NCI-H748 (cell line): ENCODE results near the gene FSD2.

ENCODE experiments used
- DNase-seq: peaks from one replicate; lab custom pipeline; 2025; ENCODE audit not compliant: unreplicated experiment; lab: John Stamatoyannopoulos, UW

FSD2 gene

GRCh38 chr15:82805994-82806406 is at the start of gene FSD2:
Gene FSD2 (minus strand): TSS chr15:82806069. CDS start chr15:82787390, 18,679 bp downstream.
- no peak for DNase-seq

- DNase-seq: no peak
These were observed 48.7 kb upstream of the FSD2 start for GRCh38 chr15:82854554-82854953.

- no peak for DNase-seq
These were observed 47.2 kb upstream of the FSD2 start for GRCh38 chr15:82852941-82853561.

GRCh38 chr15:82851981-82852511 is 46.2 kb upstream of the FSD2 start:
- no peak for DNase-seq

GRCh38 chr15:82851306-82851850 is 45.5 kb upstream of the FSD2 start:
- no peak for DNase-seq

- no peak for DNase-seq
These were observed 44.9 kb upstream of the FSD2 start for GRCh38 chr15:82850731-82851130.

GRCh38 chr15:82849556-82850512 is 44.0 kb upstream of the FSD2 start:
- peak; percentile 58 for DNase-seq

GRCh38 chr15:82848241-82848993 is 42.5 kb upstream of the FSD2 start:
- DNase-seq: no peak

- DNase-seq: no peak
These were observed 41.8 kb upstream of the FSD2 start for GRCh38 chr15:82847703-82848102.

GRCh38 chr15:82846621-82847020 is 40.8 kb upstream of the FSD2 start:
- DNase-seq: no peak

- no peak for DNase-seq
These were observed 39.8 kb upstream of the FSD2 start for GRCh38 chr15:82845686-82846085.

GRCh38 chr15:82843566-82843965 is 37.7 kb upstream of the FSD2 start:
- no peak for DNase-seq

- DNase-seq: no peak
These were observed 34.3 kb upstream of the FSD2 start for GRCh38 chr15:82840166-82840565.

- no peak for DNase-seq
These were observed 33.3 kb upstream of the FSD2 start for GRCh38 chr15:82839136-82839535.

GRCh38 chr15:82838096-82838735 is 32.3 kb upstream of the FSD2 start:
- DNase-seq: no peak

GRCh38 chr15:82835391-82835917 is 29.6 kb upstream of the FSD2 start:
- DNase-seq: no peak

GRCh38 chr15:82833362-82833682 is 27.5 kb upstream of the FSD2 start:
- DNase-seq: no peak

- DNase-seq: no peak
These were observed 26.9 kb upstream of the FSD2 start for GRCh38 chr15:82832601-82833361.

GRCh38 chr15:82831894-82832600 is 26.2 kb upstream of the FSD2 start:
- DNase-seq: no peak
